ENCODE measurements around the gene EMC7. TPM values are rescaled to one million over a fixed set of nuclear protein-coding genes. Genes with fewer than 3 reads are reported as not detected.

EMC7 gene
- total RNA-seq, 1 experiment from 2014 or later = 38.7 TPM

- Histone ChIP-seq H3K27ac (ENCODE audit: low read depth, low read length) (no peak overlapping the region), H3K79me2 (ENCODE audit: insufficient read depth, low read length) (no peaks in the 10 kb centered on the region), H3K9me3 (ENCODE audit: control insufficient read depth in 1 of 2, insufficient read depth in 1 of 2, low read depth in 1 of 2, low read length in 2 of 2) (no peaks in the 10 kb centered on the region), H3K4me3 (replicated peaks in 1 of 2; ENCODE audit: low read depth in 1 of 2, low read length in 2 of 2) (no peak overlapping the region), H3K9me2 (ENCODE audit: insufficient read depth) (no peaks in the 10 kb centered on the region), H4K20me1 (ENCODE audit: insufficient read depth) (no peaks in the 10 kb centered on the region), H2AFZ (ENCODE audit: low read depth, low read length, poor library complexity, severe bottlenecking) (no peak overlapping the region), H3K4me2 (ENCODE audit: low read length) (no peak overlapping the region), H3K36me3 (ENCODE audit: control insufficient read depth in 1 of 2, insufficient read depth in 2 of 2, low read length in 2 of 2) (no peaks in the 10 kb centered on the region), H3K9ac (ENCODE audit: low read length) (no peak overlapping the region), H3K27me3 (ENCODE audit: insufficient read depth, low read length) (no peaks in the 10 kb centered on the region), H3K4me1 (ENCODE audit: control insufficient read depth in 1 of 2, insufficient read depth in 2 of 2, low read length in 2 of 2) (no peaks in the 10 kb centered on the region)
- RAD21 ChIA-PET (ENCODE audit: low non-redundant PET in 1 of 2, low total read pairs in 2 of 2, uncharacterized antibody in 2 of 2, unreplicated experiment in 2 of 2) = no interaction called here
- POLR2A ChIA-PET = no interaction called here
- DNase-seq (ENCODE audit: low read depth, low spot score) (no peak), ATAC-seq (no peak)
- CTCF ChIA-PET = interaction anchor here (1.1 kb wide), 1 partner anchor 144 kb away, joined by 4 read pairs; the partner anchor contains the start of gene KATNBL1
- no TSS peak for BruUV-seq (replicated peaks)
- TF ChIP-seq CEBPB (IDR thresholded peaks at IDR 0.05; ENCODE audit: low read depth) (no peak), CTCF (IDR thresholded peaks at IDR 0.05 in 2 of 3, conservative IDR thresholded peaks at IDR 0.05 in 1 of 3; ENCODE audit: borderline replicate concordance in 1 of 3, insufficient read depth in 1 of 3, low read depth in 2 of 3, low read length in 2 of 3) (no peak), POLR2A (IDR thresholded peaks at IDR 0.05; ENCODE audit: borderline replicate concordance, extremely low read depth, insufficient read depth, insufficient read length) (no peak), POLR2AphosphoS5 (IDR thresholded peaks at IDR 0.05; ENCODE audit: low read depth, low read length) (no peak), RAD21 (IDR thresholded peaks at IDR 0.05; ENCODE audit: low read depth) (no peak), ELF1 (IDR thresholded peaks at IDR 0.05; ENCODE audit: borderline replicate concordance, low read depth) (no peak), SRF (IDR thresholded peaks at IDR 0.05; ENCODE audit: low read depth) (no peak), TCF7L2 (IDR thresholded peaks at IDR 0.05; ENCODE audit: borderline replicate concordance, extremely low read depth, insufficient read depth, insufficient read length) (no peak), YY1 (IDR thresholded peaks at IDR 0.05; ENCODE audit: extremely low read depth, insufficient replicate concordance, low read depth, low read length) (no peak), ZBTB33 (IDR thresholded peaks at IDR 0.05; ENCODE audit: extremely low read depth, insufficient replicate concordance, low read length) (no peak)
- intact Hi-C loops (cut with micrococcal nuclease) = loop anchor here (10.0 kb wide), 1 partner anchor 299 kb away; the partner anchor contains the start of gene LPCAT4
Observed at GRCh38 chr15:34065941-34066340, 35.7 kb downstream of the EMC7 start.
